Measurements from ENCODE around the gene EDNRA.

DNA sequence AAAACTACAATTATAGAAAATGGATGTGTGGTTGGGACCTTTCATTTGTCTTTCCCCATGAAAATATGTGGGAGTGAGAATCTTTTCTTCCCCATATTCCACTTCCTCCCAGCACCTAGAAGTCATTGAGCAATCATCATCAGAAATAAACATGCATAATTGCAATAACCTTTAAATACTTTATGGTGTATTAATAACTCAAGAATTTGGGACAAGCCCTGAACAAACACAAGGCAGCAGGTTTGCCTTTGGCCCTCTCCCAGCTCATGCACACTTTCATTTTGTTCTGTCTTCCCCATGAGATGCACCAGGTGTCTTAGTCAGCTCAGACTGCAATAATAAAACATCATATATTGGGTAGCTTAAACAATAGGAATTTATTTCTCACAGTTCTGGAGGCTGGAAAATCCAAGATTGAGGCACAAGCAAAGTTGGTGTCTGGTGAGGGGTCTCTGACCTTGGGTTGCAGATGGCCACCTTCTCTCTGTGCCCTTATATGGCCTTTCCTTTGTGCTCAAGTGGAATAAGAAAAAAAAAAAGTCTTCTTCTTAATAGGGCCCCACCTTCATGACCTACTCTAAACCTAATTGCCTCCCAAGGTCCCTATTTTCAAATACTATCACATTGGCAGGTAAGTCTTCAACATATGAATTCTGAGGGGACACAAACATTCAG is 101.6 kb downstream of the EDNRA start:
- no peak for TF ChIP-seq TAF1 (IDR thresholded peaks at IDR 0.05; ENCODE audit: borderline replicate concordance, insufficient read depth, low read length)
- TF ChIP-seq POLR2AphosphoS5 (IDR thresholded peaks at IDR 0.05; ENCODE audit: low read depth, low read length) = no peak
- TF ChIP-seq, protein P1, sequence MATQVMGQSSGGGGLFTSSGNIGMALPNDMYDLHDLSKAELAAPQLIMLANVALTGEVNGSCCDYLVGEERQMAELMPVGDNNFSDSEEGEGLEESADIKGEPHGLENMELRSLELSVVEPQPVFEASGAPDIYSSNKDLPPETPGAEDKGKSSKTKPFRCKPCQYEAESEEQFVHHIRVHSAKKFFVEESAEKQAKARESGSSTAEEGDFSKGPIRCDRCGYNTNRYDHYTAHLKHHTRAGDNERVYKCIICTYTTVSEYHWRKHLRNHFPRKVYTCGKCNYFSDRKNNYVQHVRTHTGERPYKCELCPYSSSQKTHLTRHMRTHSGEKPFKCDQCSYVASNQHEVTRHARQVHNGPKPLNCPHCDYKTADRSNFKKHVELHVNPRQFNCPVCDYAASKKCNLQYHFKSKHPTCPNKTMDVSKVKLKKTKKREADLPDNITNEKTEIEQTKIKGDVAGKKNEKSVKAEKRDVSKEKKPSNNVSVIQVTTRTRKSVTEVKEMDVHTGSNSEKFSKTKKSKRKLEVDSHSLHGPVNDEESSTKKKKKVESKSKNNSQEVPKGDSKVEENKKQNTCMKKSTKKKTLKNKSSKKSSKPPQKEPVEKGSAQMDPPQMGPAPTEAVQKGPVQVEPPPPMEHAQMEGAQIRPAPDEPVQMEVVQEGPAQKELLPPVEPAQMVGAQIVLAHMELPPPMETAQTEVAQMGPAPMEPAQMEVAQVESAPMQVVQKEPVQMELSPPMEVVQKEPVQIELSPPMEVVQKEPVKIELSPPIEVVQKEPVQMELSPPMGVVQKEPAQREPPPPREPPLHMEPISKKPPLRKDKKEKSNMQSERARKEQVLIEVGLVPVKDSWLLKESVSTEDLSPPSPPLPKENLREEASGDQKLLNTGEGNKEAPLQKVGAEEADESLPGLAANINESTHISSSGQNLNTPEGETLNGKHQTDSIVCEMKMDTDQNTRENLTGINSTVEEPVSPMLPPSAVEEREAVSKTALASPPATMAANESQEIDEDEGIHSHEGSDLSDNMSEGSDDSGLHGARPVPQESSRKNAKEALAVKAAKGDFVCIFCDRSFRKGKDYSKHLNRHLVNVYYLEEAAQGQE (IDR thresholded peaks at IDR 0.05; ENCODE audit: insufficient read depth in 1 of 2, low read depth in 2 of 2, low read length in 2 of 2) = no peak
- no peak for TF ChIP-seq FOXP2 (optimal IDR thresholded peaks at IDR 0.05; ENCODE audit: borderline replicate concordance, extremely low read depth, extremely low read length, insufficient read depth)
- no peak for TF ChIP-seq SIN3A (IDR thresholded peaks at IDR 0.05; ENCODE audit: borderline replicate concordance, insufficient read depth, low read length)

Data from PFSK-1 (cell line).